Osteocyte (in vitro differentiated cells): ENCODE measurements around the gene PSMB9. TPM values are rescaled to one million over a fixed set of nuclear protein-coding genes. Genes with fewer than 3 reads are reported as not detected.
"Not testable (repeated sequence)": the region's sequence is repeated elsewhere in the genome, so short reads cannot be mapped to it uniquely, and the experiment has no call there.

Source experiments
- DNase-seq: peaks from one replicate; pipeline ENCODE4 v3.0.0; 2021; ENCODE audit warnings: mixed read lengths; ENCODE audit not compliant: unreplicated experiment; ENCODE audit errors: extremely low spot score
- H3K27ac Mint-ChIP-seq: one replicate; pipeline ENCODE4 v1.8.0; 2021; ENCODE audit warnings: mild to moderate bottlenecking, mixed read lengths; ENCODE audit not compliant: unreplicated experiment
- H3K27me3 Mint-ChIP-seq: one replicate; pipeline ENCODE4 v1.8.0; 2021; ENCODE audit warnings: mixed read lengths; ENCODE audit not compliant: unreplicated experiment
- H3K36me3 Mint-ChIP-seq: one replicate; pipeline ENCODE4 v1.8.0; 2021; ENCODE audit warnings: mixed read lengths; ENCODE audit not compliant: unreplicated experiment
- H3K4me1 Mint-ChIP-seq: one replicate; pipeline ENCODE4 v1.8.0; 2021; ENCODE audit warnings: mixed read lengths; ENCODE audit not compliant: unreplicated experiment
- H3K4me3 Mint-ChIP-seq: one replicate; pipeline ENCODE4 v1.8.0; 2021; ENCODE audit warnings: mild to moderate bottlenecking, moderate library complexity, mixed read lengths; ENCODE audit not compliant: unreplicated experiment
- H3K9me3 Mint-ChIP-seq: one replicate; pipeline ENCODE4 v1.8.0; 2021; ENCODE audit warnings: mixed read lengths; ENCODE audit not compliant: unreplicated experiment
- total RNA-seq: library from RNA; stranded (reverse); gene quantifications from 2 replicates; pipeline ENCODE4 v1.2.1, GENCODE V29; 2021
- TF ChIP-seq, protein P1 (sequence below): fragments of 200-600 bp; sonication (generic); IDR thresholded peaks from 2 replicates; pipeline ENCODE4 v1.5.0; 2021; ENCODE audit warnings: antibody characterized with exemption, mild to moderate bottlenecking, moderate library complexity

The PSMB9 gene
- total RNA-seq, 1 donor from 2014 or later: 20.8 TPM

DNA sequence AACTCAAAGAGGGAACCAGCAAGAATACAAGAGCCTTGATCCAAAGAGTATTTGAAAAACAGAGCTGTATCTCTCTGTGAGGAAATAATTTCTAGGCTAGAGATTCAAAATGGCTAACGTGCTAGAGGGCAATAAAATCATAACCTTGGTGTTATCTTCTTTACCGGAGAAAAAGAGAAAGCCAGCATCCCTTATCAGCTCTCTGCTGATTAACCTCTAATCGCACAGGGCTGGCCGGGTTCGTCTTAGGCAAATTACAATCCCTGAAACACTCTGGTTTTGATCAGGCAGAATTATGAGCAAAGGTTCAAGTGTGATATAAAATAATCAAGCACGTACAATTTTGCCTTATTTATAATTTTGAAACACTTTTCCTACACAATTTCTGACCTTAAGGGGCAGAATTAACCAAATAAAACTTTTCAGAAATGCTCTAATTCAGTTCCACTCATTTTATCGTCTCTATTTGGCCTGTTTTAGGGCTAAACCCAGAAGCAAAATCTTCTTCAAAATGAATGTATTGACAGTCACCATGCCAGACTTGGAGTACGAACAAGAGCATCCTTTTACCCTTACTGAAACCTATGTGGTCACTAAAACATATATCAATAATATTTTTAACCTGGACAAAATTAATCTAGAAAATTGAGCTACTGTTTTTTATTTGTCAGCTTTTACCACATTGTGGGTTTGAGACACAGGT is 13.7 kb downstream of the PSMB9 start:
- Mint-ChIP-seq H3K27ac (no peak overlapping the region), H3K36me3 (no peaks in the 10 kb centered on the region), H3K4me3 (no peak overlapping the region), H3K27me3 (peaks cover 71% of the 10 kb centered on the region), H3K9me3 (peaks cover 5% of the 10 kb centered on the region), H3K4me1 (no peaks in the 10 kb centered on the region)
- no peak for DNase-seq
- TF ChIP-seq, protein P1, sequence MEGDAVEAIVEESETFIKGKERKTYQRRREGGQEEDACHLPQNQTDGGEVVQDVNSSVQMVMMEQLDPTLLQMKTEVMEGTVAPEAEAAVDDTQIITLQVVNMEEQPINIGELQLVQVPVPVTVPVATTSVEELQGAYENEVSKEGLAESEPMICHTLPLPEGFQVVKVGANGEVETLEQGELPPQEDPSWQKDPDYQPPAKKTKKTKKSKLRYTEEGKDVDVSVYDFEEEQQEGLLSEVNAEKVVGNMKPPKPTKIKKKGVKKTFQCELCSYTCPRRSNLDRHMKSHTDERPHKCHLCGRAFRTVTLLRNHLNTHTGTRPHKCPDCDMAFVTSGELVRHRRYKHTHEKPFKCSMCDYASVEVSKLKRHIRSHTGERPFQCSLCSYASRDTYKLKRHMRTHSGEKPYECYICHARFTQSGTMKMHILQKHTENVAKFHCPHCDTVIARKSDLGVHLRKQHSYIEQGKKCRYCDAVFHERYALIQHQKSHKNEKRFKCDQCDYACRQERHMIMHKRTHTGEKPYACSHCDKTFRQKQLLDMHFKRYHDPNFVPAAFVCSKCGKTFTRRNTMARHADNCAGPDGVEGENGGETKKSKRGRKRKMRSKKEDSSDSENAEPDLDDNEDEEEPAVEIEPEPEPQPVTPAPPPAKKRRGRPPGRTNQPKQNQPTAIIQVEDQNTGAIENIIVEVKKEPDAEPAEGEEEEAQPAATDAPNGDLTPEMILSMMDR: no peak

DNA sequence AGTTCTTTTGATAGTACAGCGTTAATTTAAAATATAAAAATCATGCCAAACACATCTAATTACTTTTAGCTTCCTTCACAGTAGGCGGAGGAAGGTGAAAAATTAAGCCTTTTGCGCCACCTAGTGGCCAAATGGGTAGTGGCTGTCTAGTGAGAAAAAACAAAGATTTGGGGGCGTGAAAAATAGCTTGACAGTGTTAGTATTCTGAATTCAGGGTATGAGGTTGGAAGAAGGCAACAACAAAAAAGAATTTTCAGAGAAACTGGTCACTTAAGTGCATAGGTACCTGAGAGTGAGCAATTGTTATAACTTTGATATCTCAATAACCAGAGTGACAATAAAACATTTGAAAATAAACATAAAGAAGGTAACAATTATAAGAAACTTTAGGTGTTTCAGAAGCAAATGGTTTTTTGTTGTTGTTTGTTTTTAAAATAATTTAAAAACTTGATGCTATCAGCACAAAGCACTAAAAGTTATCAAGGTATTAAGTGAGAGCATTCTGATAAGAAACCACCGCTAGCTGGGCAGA is 14.3 kb downstream of the PSMB9 start:
- Mint-ChIP-seq H3K9me3 (peaks cover 7% of the 10 kb centered on the region), H3K4me1 (no peaks in the 10 kb centered on the region), H3K27ac (no peak overlapping the region), H3K27me3 (peaks cover 75% of the 10 kb centered on the region), H3K36me3 (no peaks in the 10 kb centered on the region), H3K4me3 (no peak overlapping the region)
- no peak for DNase-seq
- TF ChIP-seq, protein P1: peak; percentile 94

DNA sequence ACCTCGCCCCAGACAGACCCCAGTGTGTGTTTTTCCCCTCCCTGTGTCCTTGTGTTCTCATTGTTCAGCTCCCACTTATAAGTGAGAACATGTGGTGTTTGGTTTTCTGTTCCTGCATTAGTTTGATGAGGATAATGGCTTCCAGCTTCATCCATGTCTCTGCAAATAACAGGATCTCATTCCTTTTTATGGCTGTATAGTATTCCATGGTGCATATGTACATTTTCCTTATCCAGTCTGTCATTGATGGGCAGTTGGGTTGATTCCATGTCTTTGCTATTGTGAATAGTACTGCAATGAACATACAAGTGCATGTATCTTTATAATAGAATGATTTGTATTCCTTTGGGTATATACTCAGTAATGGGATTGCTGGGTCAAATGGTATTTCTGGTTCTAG is 20.0 kb downstream of the PSMB9 start:
- DNase-seq, H3K4me3 Mint-ChIP-seq, H3K9me3 Mint-ChIP-seq, H3K27ac Mint-ChIP-seq, H3K4me1 Mint-ChIP-seq, H3K36me3 Mint-ChIP-seq: not testable (repeated sequence)
- H3K27me3 Mint-ChIP-seq: peaks cover 84% of the 10 kb centered on the region

DNA sequence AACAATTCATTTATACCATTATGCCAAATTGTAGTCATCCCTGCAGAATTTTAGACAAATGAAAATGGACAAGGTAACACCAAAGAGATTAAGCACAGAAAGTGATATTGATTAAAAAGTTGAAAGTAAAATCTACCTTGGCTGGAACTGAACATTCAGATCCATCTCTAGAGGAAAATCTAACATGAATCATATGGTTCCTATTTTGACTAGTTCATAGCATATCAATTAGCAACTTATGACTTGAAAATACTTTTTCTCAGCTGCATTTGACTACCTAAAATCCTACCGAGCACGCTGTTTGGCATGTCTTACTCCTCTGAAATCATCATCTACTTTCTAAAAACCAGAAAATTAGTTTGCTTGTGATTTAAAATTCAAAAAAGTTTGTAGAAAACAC is 22.6 kb downstream of the PSMB9 start:
- no peak for DNase-seq
- Mint-ChIP-seq H3K27ac (no peak overlapping the region), H3K27me3 (peaks cover 79% of the 10 kb centered on the region), H3K4me1 (no peaks in the 10 kb centered on the region), H3K4me3 (no peak overlapping the region), H3K9me3 (peaks cover 7% of the 10 kb centered on the region), H3K36me3 (no peaks in the 10 kb centered on the region)
- TF ChIP-seq, protein P1: no peak

DNA sequence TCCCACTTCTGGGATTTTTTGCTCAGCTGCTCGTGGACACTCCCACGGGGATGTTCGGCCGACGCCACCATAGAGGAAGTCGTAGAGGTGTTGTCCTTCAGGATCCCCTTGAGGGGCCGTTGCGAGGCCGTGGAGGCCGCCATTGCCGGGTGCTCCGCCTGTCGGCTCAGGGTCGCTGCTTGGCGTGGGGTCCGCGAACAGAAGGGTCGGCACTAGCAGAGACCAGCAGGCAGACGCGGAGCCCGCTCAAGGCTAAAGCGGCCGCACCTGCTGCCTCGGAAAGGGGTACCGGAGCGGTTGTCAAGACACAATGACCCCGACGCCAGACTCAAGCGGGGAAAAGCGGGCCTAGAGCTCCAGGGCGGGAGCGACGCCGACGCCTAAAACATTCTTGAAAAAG is 25.7 kb downstream of the PSMB9 start:
- TF ChIP-seq, protein P1: no peak
- Mint-ChIP-seq H3K27me3 (peaks cover 71% of the 10 kb centered on the region), H3K9me3 (no peaks in the 10 kb centered on the region), H3K4me3 (no peak overlapping the region), H3K36me3 (no peaks in the 10 kb centered on the region), H3K4me1 (peaks cover 5% of the 10 kb centered on the region), H3K27ac (no peak overlapping the region)
- no peak for DNase-seq

DNA sequence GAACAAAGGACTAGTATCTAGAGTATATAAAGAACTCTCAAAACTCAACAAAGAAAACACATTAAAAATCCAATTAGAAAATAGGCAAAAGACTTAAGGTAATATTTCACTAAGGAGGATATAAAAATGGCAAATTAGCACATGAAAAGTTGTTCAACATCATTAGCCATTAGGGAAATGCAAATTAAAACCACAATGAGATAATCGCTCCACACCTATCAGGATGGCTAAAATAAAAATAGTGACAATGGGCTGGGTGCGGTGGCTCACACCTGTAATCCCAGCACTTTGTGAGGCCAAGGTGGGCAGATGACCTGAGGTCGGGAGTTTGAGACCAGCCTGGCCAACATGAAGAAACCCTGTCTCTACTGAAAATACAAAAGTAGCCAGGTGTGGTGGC is 27.0 kb downstream of the PSMB9 start:
- not testable (repeated sequence) for H3K4me1 Mint-ChIP-seq, H3K9me3 Mint-ChIP-seq, DNase-seq, H3K27ac Mint-ChIP-seq, H3K4me3 Mint-ChIP-seq, H3K36me3 Mint-ChIP-seq
- peaks cover 64% of the 10 kb centered on the region for H3K27me3 Mint-ChIP-seq
